H1 (cell line): ENCODE data around the gene NCK1.

ENCODE experiments used
- BCL11A ChIP-seq, 2 experiments: IDR thresholded peaks; one replicate each; pipeline ENCODE4 v1.6.1; 2011; ENCODE audit warnings: low read depth in 2 of 2, low read length in 2 of 2, mild to moderate bottlenecking in 2 of 2
- CEBPB ChIP-seq: IDR thresholded peaks from 2 replicates; pipeline ENCODE4 v1.6.1; 2012; ENCODE audit warnings: low read depth, low read length
- CTCF ChIP-seq, 3 experiments: IDR thresholded peaks; 1 replicate in 2 of 3; 2 replicates in 1 of 3; pipeline versions ENCODE4 v1.5.1 to v1.6.1; 2011; ENCODE audit warnings: low read length in 3 of 3, mild to moderate bottlenecking in 3 of 3, inconsistent platforms in 2 of 3, low read depth in 1 of 3, moderate library complexity in 1 of 3; ENCODE audit not compliant: insufficient read depth in 1 of 3; ENCODE audit errors: control extremely low read depth in 1 of 3
- EP300 ChIP-seq, 2 experiments: IDR thresholded peaks; 1 replicate in 1 of 2; 2 replicates in 1 of 2; pipeline ENCODE4 v1.6.1; 2011 to 2012; ENCODE audit warnings: low read depth in 2 of 2, low read length in 2 of 2, mild to moderate bottlenecking in 2 of 2, borderline replicate concordance in 1 of 2, inconsistent platforms in 1 of 2, moderate library complexity in 1 of 2
- JUN ChIP-seq: IDR thresholded peaks from 2 replicates; pipeline ENCODE4 v1.6.1; 2011; ENCODE audit warnings: low read depth, mild to moderate bottlenecking, improper control_type of control experiment, low read length
- POLR2A ChIP-seq, 2 experiments: IDR thresholded peaks; 1 replicate in 1 of 2; 2 replicates in 1 of 2; pipeline ENCODE4 v1.6.1; 2011; ENCODE audit warnings: low read depth in 2 of 2, low read length in 2 of 2, mild to moderate bottlenecking in 2 of 2; ENCODE audit errors: control extremely low read depth in 1 of 2
- RNF2 ChIP-seq: fragments of 200-900, 300-1000 bp; sonication (generic); IDR thresholded peaks from 2 replicates; pipeline ENCODE4 v1.7.1; 2016; ENCODE audit warnings: borderline replicate concordance, low read depth, mild to moderate bottlenecking, antibody characterized with exemption, low read length; ENCODE audit not compliant: poor library complexity, severe bottlenecking; ENCODE audit errors: missing control alignments

DNA sequence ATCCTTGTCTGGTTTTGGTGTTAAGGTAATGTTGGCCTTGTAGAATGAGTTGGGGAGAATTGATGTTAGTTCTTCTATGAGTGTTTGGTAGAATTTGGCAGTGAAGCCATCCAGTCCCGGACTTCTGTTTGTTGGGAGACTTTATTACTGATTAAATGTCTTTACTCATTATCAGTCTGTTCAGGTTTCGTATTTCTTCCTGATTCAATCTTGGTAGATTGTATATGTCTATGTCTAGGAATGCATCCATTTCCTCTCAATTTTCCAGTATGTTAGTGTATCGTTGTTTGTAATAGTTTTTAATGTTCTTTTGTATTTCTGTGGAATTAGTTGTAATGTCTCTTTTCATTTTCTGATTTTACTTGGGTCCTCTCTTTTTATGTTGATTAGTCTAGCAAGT is 39.4 kb downstream of the NCK1 start:
- TF ChIP-seq RNF2 = no peak
- TF ChIP-seq JUN = no peak
- TF ChIP-seq CTCF (IDR thresholded peaks at IDR 0.05; ENCODE audit: control extremely low read depth in 1 of 3, insufficient read depth in 1 of 3, low read depth in 1 of 3, low read length in 3 of 3) = no peak
- TF ChIP-seq CEBPB = no peak
- no peak for TF ChIP-seq EP300 (IDR thresholded peaks at IDR 0.05; ENCODE audit: borderline replicate concordance in 1 of 2, low read depth in 2 of 2, low read length in 2 of 2)
- no peak for TF ChIP-seq BCL11A (IDR thresholded peaks at IDR 0.05; ENCODE audit: low read depth in 2 of 2, low read length in 2 of 2)
- TF ChIP-seq POLR2A (IDR thresholded peaks at IDR 0.05; ENCODE audit: control extremely low read depth in 1 of 2, low read depth in 2 of 2, low read length in 2 of 2) = no peak
